Type B pancreatic cell (in vitro differentiated cells): ENCODE measurements around the gene CBX1. TPM values are rescaled to one million over a fixed set of nuclear protein-coding genes. Genes with fewer than 3 reads are reported as not detected.
A peak's percentile ranks its signal among the peaks of the same experiment; 100 is the strongest.

Source experiments
- DNase-seq: peaks from one replicate; pipeline ENCODE4 v3.0.0; 2021; ENCODE audit warnings: mixed read lengths; ENCODE audit not compliant: unreplicated experiment; ENCODE audit errors: extremely low spot score
- H3K27ac Mint-ChIP-seq: 2 replicates; pipeline ENCODE4 v1.8.0; 2021; ENCODE audit warnings: mild to moderate bottlenecking, mixed read lengths
- H3K27me3 Mint-ChIP-seq: 2 replicates; pipeline ENCODE4 v1.8.0; 2021; ENCODE audit warnings: mixed read lengths
- H3K36me3 Mint-ChIP-seq: 2 replicates; pipeline ENCODE4 v1.8.0; 2021; ENCODE audit warnings: mixed read lengths
- H3K4me1 Mint-ChIP-seq: one replicate; pipeline ENCODE4 v1.8.0; 2021; ENCODE audit warnings: mixed read lengths; ENCODE audit not compliant: unreplicated experiment
- H3K4me3 Mint-ChIP-seq: 2 replicates; pipeline ENCODE4 v1.8.0; 2021; ENCODE audit warnings: mild to moderate bottlenecking, mixed read lengths
- H3K9me3 Mint-ChIP-seq: 2 replicates; pipeline ENCODE4 v1.8.0; 2021; ENCODE audit warnings: mixed read lengths
- CTCF ChIP-seq: fragments of 200-600 bp; sonication (generic); conservative IDR thresholded peaks from 2 replicates; pipeline ENCODE4 v1.5.0; 2021; ENCODE audit warnings: antibody characterized with exemption, mild to moderate bottlenecking
- long read RNA-seq: library from polyadenylated mRNA; unstranded; transcript quantifications from one replicate; pipeline ENCODE4 v2.0.0, GENCODE V29; 2020
- total RNA-seq: library from RNA; stranded (reverse); gene quantifications from 2 replicates; pipeline ENCODE4 v1.2.1, GENCODE V29; 2021; ENCODE audit warnings: low replicate concordance

Gene CBX1
- 72.8 and 154 TPM in 2 replicates for total RNA-seq
- long read RNA-seq, transcript CBX1-201 (5 exons, 2,232 nt): major isoform, 11 of 17 reads
- long read RNA-seq, partial matches to known transcripts: 3 of 17 reads
- long read RNA-seq, other reads (novel, unspliced or antisense): 3 of 17 reads

GRCh38 chr17:48101012-48101720 is at the start of gene CBX1:
Gene CBX1 (minus strand): TSS chr17:48101478. CDS start chr17:48077004, 24,474 bp downstream.
- TF ChIP-seq CTCF: no peak
- peaks cover 4% of the 10 kb centered on the region for H3K36me3 Mint-ChIP-seq
- no peaks in the 10 kb centered on the region for H3K9me3 Mint-ChIP-seq
- DNase-seq: peak; percentile 97
- H3K27ac Mint-ChIP-seq: peak within 1 kb of the TSS; percentile 72
- no peaks in the 10 kb centered on the region for H3K27me3 Mint-ChIP-seq
- peak within 1 kb of the TSS; percentile 99 for H3K4me3 Mint-ChIP-seq
- H3K4me1 Mint-ChIP-seq: peaks cover 16% of the 10 kb centered on the region

- Mint-ChIP-seq H3K27me3 (peaks cover 77% of the 10 kb centered on the region), H3K27ac (no peak overlapping the region), H3K4me1 (peaks cover 31% of the 10 kb centered on the region), H3K4me3 (peak overlapping the region; percentile 4), H3K9me3 (no peaks in the 10 kb centered on the region), H3K36me3 (no peaks in the 10 kb centered on the region)
- DNase-seq: no peak
- TF ChIP-seq CTCF: no peak
Observed at GRCh38 chr17:48150597-48151001, 49.3 kb upstream of the CBX1 start.

- DNase-seq: no peak
- TF ChIP-seq CTCF: no peak
- H3K4me3 Mint-ChIP-seq: peak overlapping the region; percentile 39
- peaks cover 31% of the 10 kb centered on the region for H3K4me1 Mint-ChIP-seq
- H3K27me3 Mint-ChIP-seq: peaks cover 84% of the 10 kb centered on the region
- H3K9me3 Mint-ChIP-seq: no peaks in the 10 kb centered on the region
- H3K36me3 Mint-ChIP-seq: no peaks in the 10 kb centered on the region
- H3K27ac Mint-ChIP-seq: no peak overlapping the region
Observed at GRCh38 chr17:48149787-48150463, 48.6 kb upstream of the CBX1 start.

GRCh38 chr17:48148854-48149786 is 47.8 kb upstream of the CBX1 start:
- no peak overlapping the region for H3K27ac Mint-ChIP-seq

More at GRCh38 chr17:48148854-48149786, 47.8 kb upstream of the CBX1 start:
- DNase-seq: no peak
- Mint-ChIP-seq H3K36me3 (no peaks in the 10 kb centered on the region), H3K27me3 (peaks cover 88% of the 10 kb centered on the region), H3K4me1 (peaks cover 27% of the 10 kb centered on the region), H3K4me3 (peak overlapping the region; percentile 39), H3K9me3 (no peaks in the 10 kb centered on the region)
- TF ChIP-seq CTCF: no peak
